AG04449 (cell line): Measurements from ENCODE around the gene GABRB1.
"Not testable (repeated sequence)": the region's sequence is repeated elsewhere in the genome, so short reads cannot be mapped to it uniquely, and the experiment has no call there.

ENCODE experiments used
- CTCF ChIA-PET: fragments of 350-600 bp; formaldehyde crosslinking; extraction: SDS; loops from one replicate; lab custom pipeline; 2021; ENCODE audit warnings: antibody characterized with exemption; lab: Yijun Ruan, JAX
- POLR2A ChIA-PET: fragments of 400-600, 350-600 bp; formaldehyde crosslinking; extraction: SDS; loops from one replicate; lab custom pipeline; 2020; ENCODE audit warnings: antibody characterized with exemption, inconsistent platforms; lab: Yijun Ruan, JAX
- DNase-seq: peaks from one replicate; pipeline ENCODE4 v3.0.0-alpha.2; 2010; ENCODE audit warnings: low read depth, low spot score
- H3K4me3 ChIP-seq: 2 replicates; pipeline ENCODE4 v1.5.1; 2011; ENCODE audit warnings: low read depth, mild to moderate bottlenecking, control low read depth, low read length
- TF ChIP-seq, protein P1 (sequence below): IDR thresholded peaks from one replicate; pipeline ENCODE4 v1.5.1; 2011; ENCODE audit warnings: mild to moderate bottlenecking, moderate library complexity, low read length, control low read depth, inconsistent platforms; ENCODE audit not compliant: insufficient read depth; ENCODE audit errors: missing control alignments

GABRB1 gene

DNA sequence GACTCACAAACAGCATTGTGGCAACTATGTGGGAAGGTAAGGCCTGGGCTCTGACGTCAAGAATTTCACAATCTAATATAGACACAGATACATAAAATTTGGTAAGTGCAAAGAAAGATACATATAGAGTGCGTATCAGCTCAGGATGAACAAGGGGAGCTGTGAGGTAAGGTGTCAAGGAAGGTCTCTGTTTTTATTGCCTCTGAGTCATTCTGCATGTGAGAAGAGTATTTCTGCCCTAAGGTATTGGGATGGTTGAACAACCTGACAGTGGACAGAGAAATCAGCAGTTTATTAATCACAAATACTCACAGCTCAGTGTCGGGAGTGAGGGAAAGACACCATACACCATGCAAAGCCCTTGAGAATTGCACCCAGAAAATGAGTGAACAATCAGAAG is 342.3 kb downstream of the GABRB1 start:
- DNase-seq: no peak
- POLR2A ChIA-PET: no interaction called here
- CTCF ChIA-PET: interaction anchor here (1.5 to 2.6 kb wide), 4 partner anchors 9 to 441 kb away, joined by 3 to 12 read pairs (median 9); no protein-coding TSS in a partner anchor
- no peak overlapping the region for H3K4me3 ChIP-seq
- TF ChIP-seq, protein P1, sequence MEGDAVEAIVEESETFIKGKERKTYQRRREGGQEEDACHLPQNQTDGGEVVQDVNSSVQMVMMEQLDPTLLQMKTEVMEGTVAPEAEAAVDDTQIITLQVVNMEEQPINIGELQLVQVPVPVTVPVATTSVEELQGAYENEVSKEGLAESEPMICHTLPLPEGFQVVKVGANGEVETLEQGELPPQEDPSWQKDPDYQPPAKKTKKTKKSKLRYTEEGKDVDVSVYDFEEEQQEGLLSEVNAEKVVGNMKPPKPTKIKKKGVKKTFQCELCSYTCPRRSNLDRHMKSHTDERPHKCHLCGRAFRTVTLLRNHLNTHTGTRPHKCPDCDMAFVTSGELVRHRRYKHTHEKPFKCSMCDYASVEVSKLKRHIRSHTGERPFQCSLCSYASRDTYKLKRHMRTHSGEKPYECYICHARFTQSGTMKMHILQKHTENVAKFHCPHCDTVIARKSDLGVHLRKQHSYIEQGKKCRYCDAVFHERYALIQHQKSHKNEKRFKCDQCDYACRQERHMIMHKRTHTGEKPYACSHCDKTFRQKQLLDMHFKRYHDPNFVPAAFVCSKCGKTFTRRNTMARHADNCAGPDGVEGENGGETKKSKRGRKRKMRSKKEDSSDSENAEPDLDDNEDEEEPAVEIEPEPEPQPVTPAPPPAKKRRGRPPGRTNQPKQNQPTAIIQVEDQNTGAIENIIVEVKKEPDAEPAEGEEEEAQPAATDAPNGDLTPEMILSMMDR: no peak

DNA sequence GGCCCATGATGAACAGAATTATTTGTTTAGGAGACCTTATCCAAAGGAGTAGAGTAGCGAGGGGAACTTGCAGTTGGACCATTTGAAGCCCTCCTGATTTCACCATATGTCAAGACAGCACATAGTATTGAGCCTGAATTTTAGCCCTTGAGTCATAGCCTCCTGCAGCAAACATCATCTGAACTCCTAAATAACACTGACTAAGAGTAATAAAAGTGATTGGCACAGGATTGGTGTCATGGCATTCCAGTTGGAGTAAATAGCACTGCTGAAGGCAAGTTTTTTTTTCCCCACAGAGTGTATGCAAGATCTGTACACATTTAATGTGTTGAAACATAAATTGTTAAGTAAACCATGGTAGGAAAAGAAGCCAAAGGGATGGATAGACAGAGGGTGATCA is 343.1 kb downstream of the GABRB1 start:
- CTCF ChIA-PET: interaction anchor here (1.3 to 2.6 kb wide), 4 partner anchors 9 to 253 kb away, joined by 3 to 12 read pairs (median 9); no protein-coding TSS in a partner anchor
- TF ChIP-seq, protein P1: no peak
- peak; percentile 77 for DNase-seq
- no peak overlapping the region for H3K4me3 ChIP-seq
- POLR2A ChIA-PET: no interaction called here

DNA sequence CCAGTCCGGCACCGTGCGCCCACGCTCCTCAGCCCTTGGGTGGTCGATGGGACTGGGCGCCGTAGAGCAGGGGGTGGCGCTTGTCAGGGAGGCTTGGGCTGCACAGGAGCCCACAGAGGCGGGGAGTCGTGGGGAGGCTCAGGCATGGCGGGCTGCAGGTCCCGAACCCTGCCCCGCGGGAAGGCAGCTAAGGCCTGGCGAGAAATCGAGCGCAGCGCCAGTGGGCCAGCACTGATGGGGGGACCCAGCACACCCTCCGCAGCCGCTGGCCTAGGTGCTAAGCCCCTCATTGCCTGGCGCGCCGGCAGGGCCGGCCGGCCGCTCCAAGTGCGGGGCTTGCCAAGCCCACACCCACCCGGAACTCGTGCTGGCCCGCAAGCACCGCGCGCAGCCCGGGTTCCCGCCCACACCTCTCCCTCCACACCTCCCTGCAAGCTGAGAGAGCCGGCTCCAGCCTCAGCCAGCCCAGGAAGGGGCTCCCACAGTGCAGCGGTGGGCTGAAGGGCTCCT is 346.7 kb downstream of the GABRB1 start:
- POLR2A ChIA-PET, DNase-seq, H3K4me3 ChIP-seq: not testable (repeated sequence)
- CTCF ChIA-PET: interaction anchor here (0.9 kb wide), 1 partner anchor 255 kb away, joined by 5 read pairs; no protein-coding TSS in a partner anchor

DNA sequence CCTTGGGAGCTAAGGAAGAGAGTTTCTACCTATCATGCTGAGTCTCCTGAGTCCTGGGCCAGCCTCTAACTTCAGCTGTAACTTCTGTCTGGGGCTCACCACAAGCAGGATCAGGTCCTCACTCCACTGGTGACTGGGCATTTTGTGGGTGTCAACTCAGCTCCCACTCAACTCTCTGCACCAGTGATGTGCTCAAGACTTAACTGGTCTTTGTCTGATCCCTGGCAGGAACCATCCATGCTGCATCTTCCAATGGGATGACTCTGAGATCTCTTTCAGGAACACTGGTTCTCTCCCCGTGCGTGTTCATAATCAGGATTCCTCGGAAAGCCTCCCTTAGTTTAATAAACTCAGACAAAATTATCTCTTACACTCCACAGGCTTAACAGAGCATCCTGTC is 349.8 kb downstream of the GABRB1 start:
- POLR2A ChIA-PET: no interaction called here
- DNase-seq: no peak
- H3K4me3 ChIP-seq: no peak overlapping the region
- TF ChIP-seq, protein P1: no peak
- CTCF ChIA-PET: interaction anchor here (0.9 to 1.0 kb wide), 2 partner anchors 444 to 552 kb away, joined by 3 read pairs; no protein-coding TSS in a partner anchor

DNA sequence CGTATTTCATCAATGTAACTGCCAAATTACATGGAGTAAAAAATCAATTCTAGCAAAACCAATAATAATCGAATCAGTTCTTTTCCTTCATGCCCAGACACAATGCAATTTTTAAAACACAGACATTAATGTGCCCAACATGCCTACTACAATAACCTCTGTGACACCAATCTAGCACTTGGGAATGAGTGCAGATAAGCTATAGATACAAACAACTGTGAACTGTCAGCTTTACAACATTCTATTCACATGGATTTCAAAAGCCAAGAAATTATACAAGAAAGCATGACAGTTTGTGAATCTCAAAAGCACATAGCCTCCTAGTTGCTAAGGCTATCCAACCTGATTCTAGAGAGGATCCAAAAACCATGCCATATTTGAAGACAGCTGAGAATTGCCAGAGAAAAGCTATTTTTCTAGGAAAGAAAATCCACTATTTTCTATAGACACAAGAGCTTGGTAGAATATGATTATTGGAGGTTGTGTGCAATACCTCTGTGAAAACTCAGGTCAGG is 351.5 kb downstream of the GABRB1 start:
- no peak overlapping the region for H3K4me3 ChIP-seq
- ChIA-PET POLR2A (no interaction called here), CTCF (interaction anchor here (0.8 to 5.1 kb wide), 27 partner anchors 9 to 541 kb away, joined by 3 to 40 read pairs (median 4); no protein-coding TSS in a partner anchor)
- no peak for DNase-seq
- TF ChIP-seq, protein P1: no peak

DNA sequence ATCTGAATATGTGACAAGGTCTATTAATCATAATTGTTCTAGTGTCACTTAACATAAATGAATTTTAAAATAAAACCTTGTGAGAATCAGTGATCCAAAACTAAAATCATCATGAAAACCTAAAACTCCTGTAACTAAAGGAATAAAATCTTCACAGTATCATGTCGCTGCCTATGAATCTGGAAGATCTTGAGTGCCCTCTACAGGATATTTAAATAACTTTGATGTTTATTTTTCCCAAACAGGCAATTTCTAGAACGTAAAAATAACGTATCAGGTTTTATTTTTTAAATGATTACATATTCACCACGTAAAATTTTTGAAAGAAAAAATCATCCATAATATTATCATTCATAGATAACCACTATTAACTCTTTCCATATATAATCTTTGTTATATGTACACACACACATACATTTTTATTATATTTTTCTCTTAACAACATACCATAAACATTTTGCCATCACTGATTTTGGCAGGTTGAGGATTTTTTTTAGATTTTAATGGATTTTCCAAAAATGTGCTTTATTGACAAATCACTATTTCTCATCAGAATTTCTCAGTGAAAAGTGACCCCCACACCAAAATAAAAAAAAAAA is 352.6 kb downstream of the GABRB1 start:
- ChIA-PET POLR2A (no interaction called here), CTCF (interaction anchor here (0.7 to 5.1 kb wide), 27 partner anchors 9 to 540 kb away, joined by 3 to 40 read pairs (median 4); no protein-coding TSS in a partner anchor)
- no peak overlapping the region for H3K4me3 ChIP-seq
- DNase-seq: no peak
- TF ChIP-seq, protein P1: peak; percentile 29
